IPS-18c (cell line): Measurements from ENCODE around the gene SMTNL1.

Experiments used
- H3K4me3 ChIP-seq: 2 replicates; pipeline ENCODE4 v1.7.0; 2013; ENCODE audit warnings: low read depth, mild to moderate bottlenecking, low read length, moderate library complexity; ENCODE audit not compliant: insufficient read depth
- H3K9me3 ChIP-seq: one replicate; pipeline ENCODE4 v1.6.1; 2013; ENCODE audit warnings: mild to moderate bottlenecking, low read length, moderate library complexity; ENCODE audit not compliant: control insufficient read depth, insufficient read depth

Gene SMTNL1

GRCh38 chr11:57566005-57566904, 28.9 kb downstream of the SMTNL1 start:
- Histone ChIP-seq H3K4me3 (peak overlapping the region; percentile 86; the same call in 1 of the 2 replicates), H3K9me3 (no peaks in the 10 kb centered on the region)

- Histone ChIP-seq H3K4me3 (peak overlapping the region; percentile 86), H3K9me3 (no peaks in the 10 kb centered on the region)
Measured at GRCh38 chr11:57566905-57567514, 29.6 kb downstream of the SMTNL1 start.

- peak within 1 kb of the TSS; percentile 86 for H3K4me3 ChIP-seq
- no peaks in the 10 kb centered on the region for H3K9me3 ChIP-seq
Measured at GRCh38 chr11:57567515-57568329, 30.3 kb downstream of the SMTNL1 start, which contains the start of gene UBE2L6. UBE2L6 (minus strand) TSS chr11:57567672; CDS start chr11:57567611, 61 bp downstream.

GRCh38 chr11:57568330-57568766, 31.0 kb downstream of the SMTNL1 start:
- Histone ChIP-seq H3K9me3 (no peaks in the 10 kb centered on the region), H3K4me3 (peak overlapping the region; percentile 86; the same call in 1 of the 2 replicates)

- Histone ChIP-seq H3K9me3 (no peaks in the 10 kb centered on the region), H3K4me3 (no peak overlapping the region)
Measured at GRCh38 chr11:57571606-57572005, 34.2 kb downstream of the SMTNL1 start.

GRCh38 chr11:57574061-57574460, 36.7 kb downstream of the SMTNL1 start:
- Histone ChIP-seq H3K9me3 (no peaks in the 10 kb centered on the region), H3K4me3 (no peak overlapping the region)

GRCh38 chr11:57584341-57584740, 46.9 kb downstream of the SMTNL1 start:
- Histone ChIP-seq H3K4me3 (no peak overlapping the region), H3K9me3 (peaks cover 3% of the 10 kb centered on the region)

- H3K9me3 ChIP-seq: peaks cover 3% of the 10 kb centered on the region
- H3K4me3 ChIP-seq: no peak overlapping the region
Measured at GRCh38 chr11:57585301-57585700, 47.9 kb downstream of the SMTNL1 start.

- H3K4me3 ChIP-seq: no peak overlapping the region
- peaks cover 3% of the 10 kb centered on the region for H3K9me3 ChIP-seq
Measured at GRCh38 chr11:57586711-57587245, 49.4 kb downstream of the SMTNL1 start.

GRCh38 chr11:57588046-57588710, 50.8 kb downstream of the SMTNL1 start:
- no peak overlapping the region for H3K4me3 ChIP-seq
- peaks cover 3% of the 10 kb centered on the region for H3K9me3 ChIP-seq

- no peaks in the 10 kb centered on the region for H3K9me3 ChIP-seq
- no peak overlapping the region for H3K4me3 ChIP-seq
Measured at GRCh38 chr11:57596266-57596885, 59.0 kb downstream of the SMTNL1 start.

GRCh38 chr11:57597461-57597915, 60.1 kb downstream of the SMTNL1 start, which contains the start of gene SERPING1:
SERPING1 (plus strand) TSS chr11:57597685; CDS start chr11:57598271, 586 bp downstream.
- Histone ChIP-seq H3K4me3 (peak within 1 kb of the TSS; percentile 61), H3K9me3 (no peaks in the 10 kb centered on the region)

- peak overlapping the region; percentile 61 for H3K4me3 ChIP-seq
- no peaks in the 10 kb centered on the region for H3K9me3 ChIP-seq
Measured at GRCh38 chr11:57597916-57598830, 60.8 kb downstream of the SMTNL1 start.

- H3K9me3 ChIP-seq: no peaks in the 10 kb centered on the region
- H3K4me3 ChIP-seq: peak overlapping the region; percentile 61
Measured at GRCh38 chr11:57598831-57599155, 61.4 kb downstream of the SMTNL1 start.

GRCh38 chr11:57599381-57599780, 62.0 kb downstream of the SMTNL1 start:
- Histone ChIP-seq H3K9me3 (no peaks in the 10 kb centered on the region), H3K4me3 (no peak overlapping the region)
